ENCODE results near the gene GPRIN3.

DNA sequence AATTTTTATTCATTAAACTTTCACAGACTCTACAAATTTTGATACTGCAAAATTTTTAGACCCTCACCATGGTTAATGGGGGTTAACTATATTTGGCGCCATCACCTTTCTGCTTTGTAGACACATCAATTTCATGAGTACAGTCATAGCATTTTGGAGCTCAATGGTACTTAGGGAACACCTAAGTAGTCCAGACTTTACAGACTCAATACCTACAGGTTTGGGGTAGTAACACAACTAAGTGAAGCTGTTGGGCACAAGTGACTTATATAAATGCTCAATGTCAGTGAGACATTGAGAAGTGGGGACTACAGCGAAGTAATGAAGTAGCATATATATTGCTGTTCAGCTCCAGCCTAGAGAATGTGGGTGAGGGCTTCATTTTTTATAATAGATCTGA, 7.5 kb downstream of the GPRIN3 start:
- TF ChIP-seq, protein P1, sequence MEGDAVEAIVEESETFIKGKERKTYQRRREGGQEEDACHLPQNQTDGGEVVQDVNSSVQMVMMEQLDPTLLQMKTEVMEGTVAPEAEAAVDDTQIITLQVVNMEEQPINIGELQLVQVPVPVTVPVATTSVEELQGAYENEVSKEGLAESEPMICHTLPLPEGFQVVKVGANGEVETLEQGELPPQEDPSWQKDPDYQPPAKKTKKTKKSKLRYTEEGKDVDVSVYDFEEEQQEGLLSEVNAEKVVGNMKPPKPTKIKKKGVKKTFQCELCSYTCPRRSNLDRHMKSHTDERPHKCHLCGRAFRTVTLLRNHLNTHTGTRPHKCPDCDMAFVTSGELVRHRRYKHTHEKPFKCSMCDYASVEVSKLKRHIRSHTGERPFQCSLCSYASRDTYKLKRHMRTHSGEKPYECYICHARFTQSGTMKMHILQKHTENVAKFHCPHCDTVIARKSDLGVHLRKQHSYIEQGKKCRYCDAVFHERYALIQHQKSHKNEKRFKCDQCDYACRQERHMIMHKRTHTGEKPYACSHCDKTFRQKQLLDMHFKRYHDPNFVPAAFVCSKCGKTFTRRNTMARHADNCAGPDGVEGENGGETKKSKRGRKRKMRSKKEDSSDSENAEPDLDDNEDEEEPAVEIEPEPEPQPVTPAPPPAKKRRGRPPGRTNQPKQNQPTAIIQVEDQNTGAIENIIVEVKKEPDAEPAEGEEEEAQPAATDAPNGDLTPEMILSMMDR (IDR thresholded peaks at IDR 0.05) = no peak
- no peak for TF ChIP-seq POLR2A (IDR thresholded peaks at IDR 0.05)
- no peak for TF ChIP-seq POLR2AphosphoS5 (IDR thresholded peaks at IDR 0.05)
- TF ChIP-seq EP300 (IDR thresholded peaks at IDR 0.05) = no peak

Measured in stomach (tissue), 4 donors.